ENCODE data around the gene PAPPA2. TPM values are rescaled to one million over a fixed set of nuclear protein-coding genes. Genes with fewer than 3 reads are reported as not detected.

The PAPPA2 gene
- total and polyA plus RNA-seq, 2 of the 8 experiments (the other 6 are each of a cell fraction or from before 2014, with no cell fraction given), result 0.08 to 0.88 TPM

DNA sequence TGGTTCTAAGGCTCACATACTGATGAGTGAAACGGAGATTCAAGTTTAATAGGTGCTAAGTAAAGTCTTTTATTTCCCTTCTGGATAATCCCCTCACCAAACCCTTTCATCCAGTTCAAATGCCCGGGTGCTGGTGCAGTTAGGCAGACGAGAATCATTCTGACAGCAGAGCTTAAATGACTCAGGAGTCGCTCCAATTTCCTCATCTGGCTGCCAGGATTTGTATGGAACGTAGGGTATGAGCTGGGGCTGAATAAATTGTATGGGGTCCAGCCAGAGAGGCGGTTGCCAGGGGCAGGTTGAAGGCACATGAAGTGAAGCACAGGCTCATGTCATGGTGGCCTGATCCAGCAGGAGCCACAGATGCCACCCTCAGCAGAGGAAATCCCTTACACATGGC lies 76.0 kb downstream of the PAPPA2 start (continued):
- TF ChIP-seq, protein P1, sequence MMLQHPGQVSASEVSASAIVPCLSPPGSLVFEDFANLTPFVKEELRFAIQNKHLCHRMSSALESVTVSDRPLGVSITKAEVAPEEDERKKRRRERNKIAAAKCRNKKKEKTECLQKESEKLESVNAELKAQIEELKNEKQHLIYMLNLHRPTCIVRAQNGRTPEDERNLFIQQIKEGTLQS (IDR thresholded peaks at IDR 0.05; ENCODE audit: insufficient read depth, low read depth, low read length), result no peak
